DND-41 (cell line): ENCODE measurements around the gene OR5W2.
"Not testable (repeated sequence)": the region's sequence is repeated elsewhere in the genome, so short reads cannot be mapped to it uniquely, and the experiment has no call there.

Experiments
- ATAC-seq: fragments of 200-7000 bp; cut with Tn5 transposase; 3 replicates; pipeline ENCODE4 v1.9.1; 2021; ENCODE audit warnings: low read depth; ENCODE audit not compliant: insufficient read depth
- DNase-seq: peaks from one replicate; pipeline ENCODE4 v3.0.0-alpha.2; 2020
- H2AFZ ChIP-seq: 2 replicates; pipeline ENCODE4 v1.6.0; 2012; ENCODE audit warnings: low read depth, low read length
- H3K27ac ChIP-seq: 2 replicates; pipeline ENCODE4 v1.5.1; 2012; ENCODE audit warnings: low read length, inconsistent platforms
- H3K27me3 ChIP-seq: fragments of 200-600 bp; sonication (generic); 2 replicates; pipeline ENCODE4 v1.6.0; 2012; ENCODE audit warnings: low read length, mild to moderate bottlenecking, inconsistent platforms; ENCODE audit not compliant: insufficient read depth, poor library complexity
- H3K36me3 ChIP-seq: 2 replicates; pipeline ENCODE4 v1.5.1; 2012; ENCODE audit warnings: low read length, inconsistent platforms; ENCODE audit not compliant: insufficient read depth
- H3K4me1 ChIP-seq: 2 replicates; pipeline ENCODE4 v1.5.1; 2012; ENCODE audit warnings: mild to moderate bottlenecking, low read length; ENCODE audit not compliant: insufficient read depth
- H3K4me2 ChIP-seq: 2 replicates; pipeline ENCODE4 v1.6.0; 2012; ENCODE audit warnings: mild to moderate bottlenecking, moderate library complexity, low read length, inconsistent platforms; ENCODE audit not compliant: insufficient read depth
- H3K4me3 ChIP-seq, 2 experiments: fragments of 200-600 bp in 1 of 2; shearing (Covaris generic) in 1 of 2; 2 replicates each; pipeline ENCODE4 v1.5.1; 2012 to 2016; ENCODE audit warnings: inconsistent platforms in 2 of 2, low read length in 2 of 2, mild to moderate bottlenecking in 2 of 2, low read depth in 1 of 2, moderate library complexity in 1 of 2
- H3K79me2 ChIP-seq: 2 replicates; pipeline ENCODE4 v1.6.0; 2012; ENCODE audit warnings: low read length, inconsistent platforms; ENCODE audit not compliant: insufficient read depth
- H3K9ac ChIP-seq: 2 replicates; pipeline ENCODE4 v1.6.0; 2012; ENCODE audit warnings: low read depth, mild to moderate bottlenecking, inconsistent platforms, low read length, moderate library complexity
- H3K9me3 ChIP-seq: 2 replicates; pipeline ENCODE4 v1.5.1; 2012; ENCODE audit warnings: low read length, moderate library complexity, mild to moderate bottlenecking, inconsistent platforms; ENCODE audit not compliant: insufficient read depth, severe bottlenecking
- H4K20me1 ChIP-seq: 2 replicates; pipeline ENCODE4 v1.6.0; 2012; ENCODE audit warnings: low read length; ENCODE audit not compliant: insufficient read depth

Gene OR5W2

DNA sequence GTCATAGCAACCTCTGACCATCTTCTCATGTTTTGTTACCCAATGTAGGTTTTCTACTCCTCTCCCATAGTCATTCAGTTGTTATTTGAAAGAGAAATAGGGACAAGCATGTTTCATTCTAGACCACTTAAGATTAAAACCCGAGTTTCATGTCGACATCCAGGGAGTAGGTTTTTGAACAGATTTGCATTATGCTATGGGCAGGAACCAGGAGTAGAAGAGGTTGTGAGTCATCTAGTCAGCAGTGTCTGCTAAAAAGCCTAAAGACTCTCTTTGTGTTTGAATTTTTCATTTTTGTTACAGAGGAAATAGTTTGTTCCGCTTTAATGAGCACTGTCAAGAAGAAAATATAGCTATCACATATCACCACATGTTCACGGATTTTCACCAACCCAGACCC lies 29.4 kb downstream of the OR5W2 start:
- DNase-seq, H3K9me3 ChIP-seq, H3K9ac ChIP-seq, H4K20me1 ChIP-seq, H3K4me3 ChIP-seq, H3K4me1 ChIP-seq, H3K27me3 ChIP-seq, H3K27ac ChIP-seq, H2AFZ ChIP-seq, H3K36me3 ChIP-seq, H3K79me2 ChIP-seq, H3K4me2 ChIP-seq, ATAC-seq: not testable (repeated sequence)

DNA sequence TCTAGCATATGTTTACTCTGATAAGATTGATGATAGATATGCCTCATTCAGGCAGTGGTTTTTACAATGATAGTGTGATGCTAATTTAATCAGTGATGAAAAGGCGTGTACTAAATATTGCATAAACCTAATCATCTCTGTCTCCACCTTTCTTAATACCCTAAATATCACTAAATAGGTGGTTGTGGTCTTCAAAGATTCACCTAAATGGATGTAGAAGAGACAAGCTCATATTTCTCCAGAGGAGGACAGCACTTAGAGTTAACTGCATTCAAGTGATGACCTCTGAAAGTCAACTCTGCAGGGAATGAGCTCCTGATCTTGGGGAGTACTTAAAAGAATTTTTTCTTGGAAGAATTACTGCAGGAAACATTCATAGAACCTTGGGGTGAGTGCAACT lies 31.4 kb downstream of the OR5W2 start, which contains the start of gene TRIM51:
Gene TRIM51, plus strand, starts transcription at position 301 of the 400 bp plus-strand sequence. CDS start 2,132 bp downstream, outside the sequence.
- not testable (repeated sequence) for H2AFZ ChIP-seq, H3K36me3 ChIP-seq, H4K20me1 ChIP-seq, H3K4me2 ChIP-seq, H3K4me1 ChIP-seq, H3K27ac ChIP-seq, ATAC-seq, H3K79me2 ChIP-seq, DNase-seq, H3K9me3 ChIP-seq, H3K4me3 ChIP-seq, H3K9ac ChIP-seq, H3K27me3 ChIP-seq

DNA sequence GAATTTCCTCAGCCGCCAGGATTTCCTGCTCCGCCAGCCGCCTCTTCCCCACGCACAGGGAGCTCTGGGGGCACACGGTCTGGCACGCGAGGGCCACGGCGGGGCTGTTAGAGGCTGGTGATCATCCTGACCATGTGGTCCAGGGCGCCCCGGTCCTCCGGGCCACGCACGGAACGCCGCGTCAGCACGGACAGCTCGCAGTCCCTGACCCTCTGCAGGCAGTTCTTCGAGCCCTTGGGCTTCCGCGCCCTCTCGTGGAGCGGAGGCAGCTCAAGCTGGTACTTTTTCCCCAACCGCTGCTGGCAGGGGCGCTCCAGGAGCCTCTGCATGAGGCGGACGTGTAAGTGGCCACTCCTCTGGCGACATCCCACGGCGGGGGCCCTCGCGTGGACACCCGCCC lies 41.2 kb downstream of the OR5W2 start:
- not testable (repeated sequence) for H3K36me3 ChIP-seq, H3K9me3 ChIP-seq, H4K20me1 ChIP-seq, H3K4me3 ChIP-seq, H3K9ac ChIP-seq, DNase-seq, H3K4me1 ChIP-seq, H3K27me3 ChIP-seq, H3K79me2 ChIP-seq, H3K27ac ChIP-seq, ATAC-seq, H2AFZ ChIP-seq, H3K4me2 ChIP-seq

DNA sequence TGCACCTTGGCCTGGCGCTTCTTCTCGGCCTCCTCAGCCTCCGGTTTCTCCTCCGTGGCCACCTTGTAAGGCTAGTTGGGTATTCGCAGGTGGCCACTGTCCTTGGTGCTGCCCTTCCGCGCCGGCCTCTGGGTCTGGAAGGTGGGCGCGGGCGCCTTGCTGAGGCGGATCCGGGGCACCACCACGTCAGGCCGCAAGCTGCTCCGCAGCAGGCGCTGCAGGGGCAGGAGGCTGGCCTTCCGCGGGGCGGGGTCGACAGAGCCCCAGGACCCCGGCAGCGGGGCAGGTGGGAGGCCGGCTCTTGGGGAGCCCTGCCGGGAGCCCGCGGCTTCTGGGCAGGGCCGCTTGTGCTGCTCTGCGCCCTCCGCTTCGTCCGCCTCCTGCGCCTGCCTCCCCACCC lies 41.7 kb downstream of the OR5W2 start:
- not testable (repeated sequence) for ATAC-seq, H3K4me3 ChIP-seq, H3K27me3 ChIP-seq, H2AFZ ChIP-seq, H4K20me1 ChIP-seq, H3K4me2 ChIP-seq, H3K4me1 ChIP-seq, H3K79me2 ChIP-seq, H3K36me3 ChIP-seq, H3K9ac ChIP-seq, DNase-seq, H3K9me3 ChIP-seq, H3K27ac ChIP-seq

DNA sequence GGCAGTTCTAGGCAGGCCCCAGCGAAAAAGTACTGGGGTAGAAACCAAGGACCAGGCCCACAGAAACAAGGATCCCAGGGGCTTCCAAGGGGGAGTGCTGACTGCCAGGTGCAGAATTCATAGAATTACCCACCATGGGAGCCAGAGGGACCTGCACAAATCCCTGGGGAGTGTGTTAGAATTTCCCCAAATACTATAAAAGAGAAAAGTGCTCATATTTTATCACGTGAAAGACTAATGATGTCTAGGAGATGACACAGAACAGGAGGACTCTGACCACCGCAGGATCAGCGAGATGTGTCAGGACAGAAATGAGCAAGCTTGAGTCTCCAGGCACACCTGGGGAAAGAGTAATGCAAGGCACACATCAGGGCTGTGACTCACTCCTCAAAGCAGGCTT lies 47.0 kb downstream of the OR5W2 start:
- H3K4me1 ChIP-seq, DNase-seq, H3K4me3 ChIP-seq, H3K27ac ChIP-seq, H3K36me3 ChIP-seq, H3K9ac ChIP-seq, H2AFZ ChIP-seq, H3K79me2 ChIP-seq, ATAC-seq, H3K27me3 ChIP-seq, H3K4me2 ChIP-seq, H4K20me1 ChIP-seq, H3K9me3 ChIP-seq: not testable (repeated sequence)
